Measurements from ENCODE around the gene FOXE3. TPM values are rescaled to one million over a fixed set of nuclear protein-coding genes. Genes with fewer than 3 reads are reported as not detected.

The FOXE3 gene
- total RNA-seq, 1 donor from 2014 or later: not detected

Other genes starting within 250 kb of the FOXE3 start
- gene PDZK1IP1, start 226.2 kb upstream of the FOXE3 start, total RNA-seq: not detected
- gene TAL1, start 184.1 kb upstream of the FOXE3 start, total RNA-seq: 1.9 TPM
- 0.48 TPM for gene STIL, start 102.1 kb upstream of the FOXE3 start, total RNA-seq
- gene CMPK1, start 82.5 kb upstream of the FOXE3 start, total RNA-seq: 74.9 TPM
- gene FOXD2, start 21.8 kb downstream of the FOXE3 start, total RNA-seq: 0.08 TPM

Data from cardiac septum (tissue), 1 donor.